Endothelial cell (in vitro differentiated cells): ENCODE results near the gene RPL23. TPM values are rescaled to one million over a fixed set of nuclear protein-coding genes. Genes with fewer than 3 reads are reported as not detected.
A peak's percentile ranks its signal among the peaks of the same experiment; 100 is the strongest.

Source experiments
- DNase-seq: peaks from one replicate; pipeline ENCODE4 v3.0.0; 2021; ENCODE audit warnings: low spot score
- H3K27ac Mint-ChIP-seq: one replicate; pipeline ENCODE4 v1.8.0; 2021; ENCODE audit warnings: mixed read lengths, inconsistent platforms; ENCODE audit not compliant: unreplicated experiment
- H3K27me3 Mint-ChIP-seq: one replicate; pipeline ENCODE4 v1.8.0; 2021; ENCODE audit warnings: mild to moderate bottlenecking, moderate library complexity, mixed read lengths, inconsistent platforms; ENCODE audit not compliant: unreplicated experiment
- H3K36me3 Mint-ChIP-seq: one replicate; pipeline ENCODE4 v1.8.0; 2021; ENCODE audit warnings: mild to moderate bottlenecking, low read depth, mixed read lengths, inconsistent platforms; ENCODE audit not compliant: unreplicated experiment
- H3K4me1 Mint-ChIP-seq: one replicate; pipeline ENCODE4 v1.8.0; 2021; ENCODE audit warnings: mild to moderate bottlenecking, mixed read lengths, inconsistent platforms; ENCODE audit not compliant: unreplicated experiment
- H3K4me3 Mint-ChIP-seq: one replicate; pipeline ENCODE4 v1.8.0; 2021; ENCODE audit warnings: mild to moderate bottlenecking, mixed read lengths, inconsistent platforms; ENCODE audit not compliant: unreplicated experiment
- H3K9me3 Mint-ChIP-seq: one replicate; pipeline ENCODE4 v1.8.0; 2021; ENCODE audit warnings: mixed read lengths, inconsistent platforms; ENCODE audit not compliant: unreplicated experiment
- CTCF ChIP-seq: fragments of 200-600 bp; sonication (generic); IDR thresholded peaks from one replicate; pipeline ENCODE4 v1.5.0; 2021; ENCODE audit warnings: antibody characterized with exemption; ENCODE audit not compliant: unreplicated experiment
- long read RNA-seq: library from polyadenylated mRNA; unstranded; transcript quantifications from one replicate; pipeline ENCODE4 v2.0.0, GENCODE V29; 2020; ENCODE audit not compliant: unreplicated experiment
- total RNA-seq: library from RNA; stranded (reverse); fragmentation: NEBNext Ultra II Directional; extraction: Animal tissue kit (Norgen Biotek cat#: 25700); gene quantifications from one replicate; pipeline ENCODE4 v1.2.1, GENCODE V29; 2021; ENCODE audit not compliant: unreplicated experiment

Gene RPL23
- total RNA-seq: 2,464 TPM
- long read RNA-seq, transcript RPL23-206 (5 exons, 2,821 nt): major isoform, 708 of 758 reads
- long read RNA-seq, partial matches to known transcripts: 40 of 758 reads
- long read RNA-seq, other reads (novel, unspliced or antisense): 9 of 758 reads

GRCh38 chr17:38853292-38854219 lies at the start of gene RPL23:
TSS of gene RPL23 (minus strand) at chr17:38853721. CDS start at chr17:38853710, 11 bp downstream.
- peak; percentile 85 for DNase-seq
- Mint-ChIP-seq H3K36me3 (peaks cover 50% of the 10 kb centered on the region), H3K9me3 (no peaks in the 10 kb centered on the region), H3K4me1 (peaks cover 36% of the 10 kb centered on the region), H3K4me3 (peak within 1 kb of the TSS; percentile 99), H3K27ac (peak within 1 kb of the TSS; percentile 100), H3K27me3 (peaks cover 21% of the 10 kb centered on the region)
- no peak for TF ChIP-seq CTCF

- H3K4me3 Mint-ChIP-seq: no peak overlapping the region
- H3K27ac Mint-ChIP-seq: peak overlapping the region; percentile 11
- peaks cover 7% of the 10 kb centered on the region for H3K27me3 Mint-ChIP-seq
- TF ChIP-seq CTCF: no peak
- DNase-seq: no peak
- H3K4me1 Mint-ChIP-seq: peaks cover 26% of the 10 kb centered on the region
- no peaks in the 10 kb centered on the region for H3K9me3 Mint-ChIP-seq
- peaks cover 16% of the 10 kb centered on the region for H3K36me3 Mint-ChIP-seq
These were observed 47.6 kb upstream of the RPL23 start for GRCh38 chr17:38900978-38901656.

DNA sequence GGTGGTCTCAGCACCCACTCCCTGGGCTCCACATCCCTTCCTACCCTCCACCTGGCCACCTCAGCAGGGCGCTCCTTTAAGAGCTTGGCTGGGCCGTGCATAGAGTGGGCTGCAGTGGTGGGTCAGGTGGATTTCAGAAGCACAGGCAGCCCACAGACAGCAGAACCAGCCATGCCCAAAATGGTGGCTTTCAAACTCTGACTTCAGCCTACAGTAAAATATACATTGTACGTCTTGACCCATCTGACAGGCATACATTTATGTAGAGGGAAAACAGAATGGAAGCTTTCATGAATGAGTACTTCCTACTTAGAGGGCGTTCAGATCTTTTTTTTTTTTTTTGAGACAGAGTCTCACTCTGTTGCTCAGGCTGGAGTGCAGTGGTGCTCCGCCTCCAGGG lies 45.9 kb upstream of the RPL23 start:
- Mint-ChIP-seq H3K4me1 (peaks cover 26% of the 10 kb centered on the region), H3K27ac (peak overlapping the region; percentile 74), H3K9me3 (no peaks in the 10 kb centered on the region), H3K27me3 (peaks cover 7% of the 10 kb centered on the region), H3K36me3 (peaks cover 16% of the 10 kb centered on the region), H3K4me3 (peak overlapping the region; percentile 56)
- no peak for TF ChIP-seq CTCF
- no peak for DNase-seq

- peaks cover 19% of the 10 kb centered on the region for H3K36me3 Mint-ChIP-seq
- no peak for DNase-seq
- no peaks in the 10 kb centered on the region for H3K9me3 Mint-ChIP-seq
- H3K27ac Mint-ChIP-seq: peak overlapping the region; percentile 59
- H3K4me1 Mint-ChIP-seq: peaks cover 29% of the 10 kb centered on the region
- peaks cover 9% of the 10 kb centered on the region for H3K27me3 Mint-ChIP-seq
- TF ChIP-seq CTCF: no peak
- no peak overlapping the region for H3K4me3 Mint-ChIP-seq
These were observed 45.4 kb upstream of the RPL23 start for GRCh38 chr17:38898812-38899348.
